GM12892 (cell line): ENCODE measurements around the gene CHKB.

Experiments used
- POLR2A ChIP-seq: IDR thresholded peaks from 2 replicates; pipeline ENCODE4 v1.6.1; 2011; ENCODE audit warnings: low read depth, low read length, control low read depth
- POLR2AphosphoS5 ChIP-seq: IDR thresholded peaks from 2 replicates; pipeline ENCODE4 v1.6.1; 2011; ENCODE audit warnings: low read depth, low read length, control low read depth
- TAF1 ChIP-seq: IDR thresholded peaks from 2 replicates; pipeline ENCODE4 v1.6.1; 2011; ENCODE audit warnings: low read depth, mild to moderate bottlenecking, control low read depth, low read length, borderline replicate concordance

DNA sequence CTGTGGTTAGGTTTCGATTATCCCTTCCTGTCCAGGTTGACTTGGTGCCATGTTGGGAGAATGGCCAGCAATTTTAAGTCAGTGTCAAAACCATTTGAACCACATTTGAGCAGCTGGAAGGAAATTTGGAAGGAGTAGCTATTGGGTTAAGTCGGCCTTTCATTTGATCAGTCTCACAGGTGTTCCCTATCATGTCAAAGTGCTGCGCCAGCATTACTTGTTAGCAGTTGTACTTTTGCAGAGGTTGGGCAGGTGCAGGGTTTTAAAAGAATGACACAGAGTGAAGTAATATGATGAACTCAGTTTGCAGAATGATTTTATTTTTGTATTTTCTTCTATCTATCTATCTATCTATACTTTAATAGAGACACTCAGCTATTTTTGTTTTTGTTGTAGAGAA lies 46.4 kb downstream of the CHKB start:
- TF ChIP-seq POLR2A: no peak
- TF ChIP-seq POLR2AphosphoS5: no peak
- no peak for TF ChIP-seq TAF1
